D341Med (cell line): ENCODE results near the gene IGHMBP2.

Experiments
- DNase-seq: peaks from one replicate; pipeline ENCODE4 v3.0.0; 2012; ENCODE audit warnings: low spot score

IGHMBP2 gene

GRCh38 chr11:68927280-68928135 lies 23.8 kb downstream of the IGHMBP2 start:
- DNase-seq = no peak

GRCh38 chr11:68928136-68928880 lies 24.6 kb downstream of the IGHMBP2 start:
- no peak for DNase-seq

DNA sequence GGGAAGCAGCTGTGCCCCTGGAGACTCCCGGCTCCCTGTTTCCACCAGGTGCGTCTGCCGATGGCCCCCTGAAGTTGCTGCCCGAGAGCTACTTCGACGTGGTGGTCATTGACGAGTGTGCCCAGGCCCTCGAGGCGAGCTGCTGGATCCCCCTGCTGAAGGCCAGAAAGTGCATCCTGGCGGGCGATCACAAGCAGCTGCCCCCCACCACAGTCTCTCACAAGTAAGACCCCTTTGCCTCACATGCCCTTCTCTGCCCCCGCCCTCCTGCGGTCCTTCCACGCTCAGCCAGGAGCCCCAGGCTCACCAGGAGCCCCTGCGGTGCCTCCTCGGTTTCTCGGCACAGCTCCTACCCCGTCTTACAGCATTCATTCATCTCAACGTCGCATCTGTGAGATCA lies 25.4 kb downstream of the IGHMBP2 start:
- no peak for DNase-seq

DNA sequence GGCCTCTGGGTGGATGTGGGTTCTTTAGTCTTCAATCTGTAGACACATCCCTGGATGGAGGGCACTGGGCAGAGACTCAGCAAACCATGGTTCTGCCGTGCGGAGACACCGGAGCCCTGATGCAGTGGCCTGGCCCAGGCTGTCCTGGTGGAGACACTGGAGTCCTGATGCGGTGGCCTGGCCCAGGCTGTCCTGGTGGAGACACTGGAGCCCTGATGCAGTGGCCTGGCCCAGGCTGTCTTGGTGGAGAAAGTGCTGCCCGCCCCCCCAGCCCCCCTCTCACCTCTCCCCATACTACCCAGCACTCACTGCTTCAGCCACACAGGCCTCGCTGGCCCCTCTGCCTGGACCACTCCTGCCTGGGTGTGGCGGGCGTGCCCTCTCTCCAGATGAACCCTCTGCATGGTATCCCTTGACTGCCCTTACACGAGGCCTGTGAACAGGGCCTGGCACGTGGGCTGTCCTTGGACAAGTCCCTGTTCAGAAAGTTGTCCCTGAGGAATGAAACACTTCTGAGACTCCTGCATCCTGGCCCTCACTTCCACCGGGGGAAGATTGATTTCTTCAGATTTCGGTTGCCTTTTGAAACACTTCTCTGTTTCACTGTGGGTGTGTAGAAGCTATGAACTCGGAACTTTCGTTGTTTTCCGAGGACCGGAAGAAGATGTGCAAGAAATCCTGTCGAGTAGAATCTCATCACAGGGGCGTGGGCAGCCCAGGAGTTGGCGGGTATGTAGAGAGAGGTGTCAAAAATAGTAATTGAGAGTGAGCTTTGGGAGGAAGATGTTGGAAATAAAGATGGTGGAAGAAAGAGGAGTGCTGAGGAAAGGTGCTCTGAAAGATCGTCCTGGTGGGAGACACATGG lies 26.2 kb downstream of the IGHMBP2 start:
- no peak for DNase-seq

- DNase-seq = no peak
Measured at GRCh38 chr11:68930991-68931855, 27.5 kb downstream of the IGHMBP2 start.

DNA sequence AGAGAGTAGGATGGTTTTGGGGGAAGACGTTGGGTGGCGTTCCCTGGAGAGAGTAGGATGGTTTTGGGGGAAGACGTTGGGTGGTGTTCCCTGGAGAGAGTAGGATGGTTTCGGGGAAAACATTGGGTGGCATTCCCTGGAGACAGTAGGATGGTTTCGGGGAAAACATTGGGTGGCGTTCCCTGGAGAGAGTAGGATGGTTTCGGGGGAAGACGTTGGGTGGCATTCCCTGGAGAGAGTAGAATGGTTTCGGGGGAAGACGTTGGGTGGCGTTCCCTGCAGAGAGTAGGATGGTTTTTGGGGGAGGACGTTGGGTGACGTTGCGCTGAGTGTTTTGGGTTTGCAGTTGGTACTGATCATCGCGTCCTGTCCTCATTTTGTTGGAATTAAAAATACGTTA lies 28.2 kb downstream of the IGHMBP2 start:
- DNase-seq = no peak

GRCh38 chr11:68932358-68932757 lies 28.7 kb downstream of the IGHMBP2 start:
- DNase-seq = peak; percentile 26

- peak; percentile 21 for DNase-seq
Measured at GRCh38 chr11:68932933-68933577, 29.4 kb downstream of the IGHMBP2 start.

DNA sequence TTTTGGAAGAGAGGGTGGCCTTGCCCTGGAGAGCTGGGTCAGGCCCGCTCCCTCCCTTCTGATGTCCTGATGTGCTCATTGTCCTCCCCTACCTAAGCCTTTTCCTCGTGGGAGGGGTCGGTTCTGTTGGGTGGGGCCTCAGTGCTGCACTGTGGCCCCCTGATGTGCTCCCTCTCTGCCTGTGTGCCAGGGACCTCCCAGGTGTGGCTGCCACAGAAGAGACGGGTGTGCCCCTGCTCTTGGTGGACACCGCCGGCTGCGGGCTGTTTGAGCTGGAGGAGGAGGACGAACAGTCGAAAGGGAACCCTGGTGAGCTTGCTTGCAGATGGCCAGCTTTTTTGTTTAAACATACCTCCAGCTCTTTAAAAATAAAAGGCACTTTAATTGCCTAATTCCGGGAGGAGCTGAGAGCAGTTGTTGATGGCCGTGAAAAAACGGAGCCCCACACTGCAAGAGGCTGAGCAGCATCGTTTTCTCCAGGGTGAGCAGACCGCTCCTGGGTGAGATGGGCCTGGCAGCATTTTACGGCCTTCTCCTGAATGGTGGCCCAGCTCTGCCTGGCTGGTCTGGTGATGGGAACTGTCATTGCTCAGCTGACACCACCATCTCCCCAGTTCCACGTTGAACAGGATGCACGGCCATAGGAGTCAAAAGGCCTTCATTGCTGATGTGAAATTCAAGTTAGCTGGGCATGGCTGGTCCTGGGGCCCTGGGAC lies 30.1 kb downstream of the IGHMBP2 start:
- DNase-seq = no peak

GRCh38 chr11:68934321-68934645 lies 30.6 kb downstream of the IGHMBP2 start:
- peak; percentile 8 for DNase-seq

- DNase-seq = peak; percentile 18
Measured at GRCh38 chr11:68934666-68935065, 31.0 kb downstream of the IGHMBP2 start.

DNA sequence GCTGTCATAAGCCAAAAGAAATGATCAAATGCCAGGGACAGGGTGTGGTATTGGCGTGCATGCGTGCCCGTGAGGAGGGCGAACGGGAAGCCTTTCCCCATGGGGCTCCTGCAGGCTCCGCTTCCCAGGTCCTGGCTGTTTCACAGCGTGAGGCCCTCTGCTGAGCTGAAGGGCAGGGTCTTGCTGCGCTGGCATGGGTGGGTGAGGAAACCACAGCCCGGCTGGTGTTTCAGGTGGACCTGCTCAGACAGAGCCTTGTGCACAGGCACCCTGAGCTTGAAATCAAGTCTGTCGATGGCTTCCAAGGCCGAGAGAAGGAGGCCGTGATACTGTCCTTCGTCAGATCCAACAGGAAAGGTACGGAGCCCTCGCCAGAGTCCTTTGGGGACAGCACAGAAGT lies 31.4 kb downstream of the IGHMBP2 start:
- peak; percentile 9 for DNase-seq

DNA sequence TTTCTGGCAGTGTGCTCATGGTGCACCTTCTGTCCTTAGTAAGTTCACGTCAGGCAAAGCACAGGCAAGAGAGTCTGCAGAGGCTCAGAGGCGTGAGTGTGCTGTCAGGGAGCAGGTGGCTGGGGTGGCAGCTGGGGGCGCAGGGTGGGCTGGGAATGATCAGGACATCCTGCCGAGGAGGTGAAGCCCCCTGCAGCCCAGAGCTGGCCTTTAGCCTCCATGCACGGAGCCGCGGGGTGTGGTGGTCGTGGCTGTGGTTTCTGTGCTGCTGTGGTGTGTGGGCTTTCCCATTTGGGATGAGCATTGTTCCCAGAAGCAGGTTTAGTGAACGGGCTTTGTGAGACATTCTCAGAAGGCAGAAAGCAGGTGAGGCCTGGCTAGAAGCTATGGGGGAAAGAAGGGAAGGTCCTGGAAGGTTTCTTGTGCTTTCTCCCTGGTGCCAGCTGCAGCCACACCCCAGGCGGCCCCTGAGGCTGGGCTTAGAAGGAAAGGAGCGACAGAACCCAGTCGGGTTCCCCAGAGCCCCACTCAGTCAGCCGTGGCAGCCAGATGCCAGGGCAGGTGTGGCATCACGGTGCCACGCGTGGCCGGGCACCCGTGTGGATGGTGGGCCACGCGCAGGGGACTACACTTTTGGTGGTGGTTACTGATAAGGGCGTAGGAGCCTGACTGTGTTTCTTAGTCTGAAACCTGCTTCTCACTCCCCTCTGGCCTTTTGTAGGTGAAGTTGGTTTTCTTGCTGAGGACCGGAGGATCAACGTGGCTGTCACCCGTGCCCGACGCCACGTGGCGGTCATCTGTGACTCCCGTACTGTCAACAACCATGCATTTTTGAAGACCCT lies 32.0 kb downstream of the IGHMBP2 start:
- peak; percentile 17 for DNase-seq

- no peak for DNase-seq
Measured at GRCh38 chr11:68936358-68936636, 32.6 kb downstream of the IGHMBP2 start.

- DNase-seq = peak; percentile 18
Measured at GRCh38 chr11:68936676-68937620, 33.3 kb downstream of the IGHMBP2 start.

GRCh38 chr11:68938088-68938487 lies 34.4 kb downstream of the IGHMBP2 start:
- DNase-seq = peak; percentile 15

DNA sequence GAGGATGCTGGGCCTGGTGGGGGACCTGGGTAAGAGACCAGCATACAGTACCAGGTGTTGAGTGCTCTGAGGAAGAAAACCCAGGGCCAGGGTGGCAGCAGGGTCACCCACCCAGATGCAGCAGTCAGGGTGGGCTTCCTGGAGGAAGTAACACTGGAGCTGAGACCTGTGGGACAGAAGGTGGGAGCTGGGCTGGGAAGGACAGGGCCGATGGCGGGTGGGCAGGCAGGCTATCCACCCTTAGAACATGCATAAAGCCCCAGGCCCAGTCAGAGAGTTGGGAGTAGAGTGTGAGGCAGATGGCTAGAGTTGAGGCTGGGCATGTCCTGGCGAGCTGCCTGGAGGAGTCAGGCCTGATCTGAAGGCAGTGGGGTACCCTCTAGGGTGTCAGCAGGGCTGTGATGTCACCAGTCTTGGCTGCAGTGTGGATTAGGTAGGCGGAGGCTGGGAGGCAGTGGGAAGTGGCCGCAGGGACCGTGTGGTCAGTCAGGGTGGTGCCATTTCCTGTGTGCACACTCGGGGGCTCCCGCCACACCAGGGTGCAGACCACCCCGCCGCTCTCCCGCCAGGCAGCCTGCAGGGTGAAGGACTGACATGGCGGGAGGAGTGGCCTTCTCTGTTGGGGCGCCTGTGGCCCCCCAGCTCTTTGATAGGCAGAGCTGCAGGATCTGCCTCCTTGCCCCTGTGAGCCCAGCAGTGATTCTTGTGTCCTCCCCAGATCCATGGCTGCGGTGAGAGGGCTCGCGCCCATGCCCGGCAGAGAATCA lies 35.3 kb downstream of the IGHMBP2 start:
- peak; percentile 22 for DNase-seq
